Activated CD4-positive, alpha-beta T cell treated with anti-CD3 and anti-CD28 coated beads, Interleukin-2, amount 10 ng/mL, durations not matched to agents 24 days and 14 days (primary cell): ENCODE data around the gene WASF2. TPM values are rescaled to one million over a fixed set of nuclear protein-coding genes. Genes with fewer than 3 reads are reported as not detected.

Source experiments
- total RNA-seq: library from RNA; stranded (reverse); gene quantifications from 2 replicates; pipeline ENCODE4 v1.2.3, GENCODE V29; 2022

The WASF2 gene
- total RNA-seq, 1 donor from 2014 or later, result 109 TPM

Other genes with a start within 250 kb of the WASF2 start
- gene TMEM222, start 168.0 kb downstream of the WASF2 start, total RNA-seq, result 39.6 and 41.4 TPM in 2 replicates
- gene SYTL1, start 148.1 kb downstream of the WASF2 start, total RNA-seq, result 29.7 and 29.8 TPM in 2 replicates
- gene MAP3K6, start 123.2 kb downstream of the WASF2 start, total RNA-seq, result 13.2 and 14.7 TPM in 2 replicates
- gene FCN3, start 115.3 kb downstream of the WASF2 start, total RNA-seq, result not detected in 2 replicates
- gene CD164L2, start 106.8 kb downstream of the WASF2 start, total RNA-seq, result not detected in 2 replicates
- gene GPR3, start 97.5 kb downstream of the WASF2 start, total RNA-seq, result 3.3 TPM in 2 replicates
- 33.9 and 34.7 TPM in 2 replicates for gene AHDC1, start 114.0 kb upstream of the WASF2 start, total RNA-seq
- gene FGR, start 145.0 kb upstream of the WASF2 start, total RNA-seq, result 0.19 and 0.21 TPM in 2 replicates
- 53.2 and 55.5 TPM in 2 replicates for gene IFI6, start 182.0 kb upstream of the WASF2 start, total RNA-seq
- 11.9 and 13.8 TPM in 2 replicates for gene FAM76A, start 235.8 kb upstream of the WASF2 start, total RNA-seq